Measurements from ENCODE around the gene RERE.

DNA sequence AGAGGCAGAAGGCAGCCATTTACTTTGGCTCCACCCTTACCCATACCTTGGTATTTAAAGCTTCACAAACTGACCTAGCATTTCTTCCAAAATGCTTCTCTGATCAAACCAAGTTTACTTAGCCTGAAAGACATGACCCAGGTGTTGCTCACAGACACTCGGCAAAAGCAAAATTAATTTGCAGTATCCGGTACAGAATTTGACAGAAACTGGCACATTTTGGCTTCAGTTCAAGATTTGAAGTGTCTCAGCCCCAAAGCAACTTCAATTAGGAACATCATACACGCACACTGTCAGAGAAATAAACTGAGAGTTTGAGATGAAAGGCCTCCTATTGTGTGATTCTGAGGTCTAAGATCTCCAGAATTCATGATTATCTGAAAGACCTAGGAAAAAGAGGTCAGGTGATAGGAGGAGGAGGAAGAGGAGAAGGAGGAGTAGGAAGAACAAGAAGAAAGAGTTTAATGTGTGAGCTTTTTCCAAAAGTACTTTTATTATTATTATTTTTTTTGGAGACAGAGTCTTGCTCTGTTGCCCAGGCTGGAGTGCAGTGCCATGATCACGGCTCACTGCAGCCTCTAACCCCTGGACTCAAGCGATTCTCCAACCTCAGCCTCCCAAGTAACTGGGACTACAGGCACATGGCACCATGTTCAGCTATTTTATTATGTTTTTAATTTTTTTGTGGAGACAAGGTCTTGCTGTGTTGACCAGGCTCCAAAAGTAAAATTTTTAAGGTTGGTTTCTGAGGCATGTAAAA lies 355.9 kb downstream of the RERE start:
- TF ChIP-seq POLR2A (IDR thresholded peaks at IDR 0.05; ENCODE audit: low read depth, low read length) (no peak), POLR2AphosphoS5 (IDR thresholded peaks at IDR 0.05; ENCODE audit: insufficient read depth, low read depth, low read length) (no peak), EZH2 (IDR thresholded peaks at IDR 0.05; ENCODE audit: borderline replicate concordance, low read depth, low read length, severe bottlenecking) (no peak), MYC (IDR thresholded peaks at IDR 0.05; ENCODE audit: low read depth, low read length) (no peak), FOS (IDR thresholded peaks at IDR 0.05; ENCODE audit: borderline replicate concordance, insufficient read depth, low read length) (no peak)
- TF ChIP-seq, protein P1, sequence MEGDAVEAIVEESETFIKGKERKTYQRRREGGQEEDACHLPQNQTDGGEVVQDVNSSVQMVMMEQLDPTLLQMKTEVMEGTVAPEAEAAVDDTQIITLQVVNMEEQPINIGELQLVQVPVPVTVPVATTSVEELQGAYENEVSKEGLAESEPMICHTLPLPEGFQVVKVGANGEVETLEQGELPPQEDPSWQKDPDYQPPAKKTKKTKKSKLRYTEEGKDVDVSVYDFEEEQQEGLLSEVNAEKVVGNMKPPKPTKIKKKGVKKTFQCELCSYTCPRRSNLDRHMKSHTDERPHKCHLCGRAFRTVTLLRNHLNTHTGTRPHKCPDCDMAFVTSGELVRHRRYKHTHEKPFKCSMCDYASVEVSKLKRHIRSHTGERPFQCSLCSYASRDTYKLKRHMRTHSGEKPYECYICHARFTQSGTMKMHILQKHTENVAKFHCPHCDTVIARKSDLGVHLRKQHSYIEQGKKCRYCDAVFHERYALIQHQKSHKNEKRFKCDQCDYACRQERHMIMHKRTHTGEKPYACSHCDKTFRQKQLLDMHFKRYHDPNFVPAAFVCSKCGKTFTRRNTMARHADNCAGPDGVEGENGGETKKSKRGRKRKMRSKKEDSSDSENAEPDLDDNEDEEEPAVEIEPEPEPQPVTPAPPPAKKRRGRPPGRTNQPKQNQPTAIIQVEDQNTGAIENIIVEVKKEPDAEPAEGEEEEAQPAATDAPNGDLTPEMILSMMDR (IDR thresholded peaks at IDR 0.05; ENCODE audit: extremely low read depth in 1 of 2, insufficient read depth in 1 of 2, low read depth in 1 of 2, low read length in 2 of 2): no peak
- TF ChIP-seq, protein P2, sequence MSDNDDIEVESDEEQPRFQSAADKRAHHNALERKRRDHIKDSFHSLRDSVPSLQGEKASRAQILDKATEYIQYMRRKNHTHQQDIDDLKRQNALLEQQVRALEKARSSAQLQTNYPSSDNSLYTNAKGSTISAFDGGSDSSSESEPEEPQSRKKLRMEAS (IDR thresholded peaks at IDR 0.05; ENCODE audit: insufficient read depth, insufficient read length): no peak
